LHCN-M2 (cell line): Measurements from ENCODE around the gene TRIM54. TPM values are rescaled to one million over a fixed set of nuclear protein-coding genes. Genes with fewer than 3 reads are reported as not detected.

Experiments used
- DNase-seq: peaks from one replicate; pipeline ENCODE4 v3.0.0-alpha.2; 2012; ENCODE audit warnings: low read depth
- total RNA-seq: library from RNA; depleted of rRNA; stranded (reverse); fragments of >200 nt; gene quantifications from 2 replicates; pipeline ENCODE4 v1.2.3, GENCODE V29; 2014; rRNA removed

Gene TRIM54
- total RNA-seq, 1 experiment from 2014 or later, result 0.11 TPM

DNA sequence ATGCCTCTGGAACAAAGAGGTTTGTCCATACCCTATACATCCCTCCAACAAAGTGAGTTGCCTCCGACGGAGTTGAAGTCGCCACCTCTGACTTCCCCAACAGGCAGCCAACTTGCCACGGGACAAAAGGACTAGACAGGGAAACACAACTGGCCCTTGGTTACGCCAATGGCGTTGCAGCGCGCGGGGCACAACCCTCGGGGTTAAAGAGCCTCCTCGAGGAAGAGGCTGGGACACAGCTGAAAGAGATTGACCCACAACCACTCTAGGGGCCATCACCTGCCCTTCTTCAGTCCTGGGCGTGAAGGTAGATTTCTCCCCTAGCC, 73.8 kb downstream of the TRIM54 start:
- DNase-seq, result peak; percentile 60

GRCh38 chr2:27356382-27357181, 74.4 kb downstream of the TRIM54 start, which contains the start of gene GTF3C2:
Gene GTF3C2 (minus strand): TSS chr2:27356764. CDS start chr2:27343554, 13,210 bp downstream.
- DNase-seq, result peak; percentile 98

Other genes starting within 250 kb of the TRIM54 start
- gene TMEM214, start 249.5 kb upstream of the TRIM54 start, total RNA-seq, result 60.0 and 61.4 TPM in 2 replicates
- 26.0 and 29.2 TPM in 2 replicates for gene AGBL5, start 230.8 kb upstream of the TRIM54 start, total RNA-seq
- 325 and 383 TPM in 2 replicates for gene OST4, start 210.8 kb upstream of the TRIM54 start, total RNA-seq
- 6.1 and 11.0 TPM in 2 replicates for gene EMILIN1, start 203.8 kb upstream of the TRIM54 start, total RNA-seq
- 0.51 and 0.52 TPM in 2 replicates for gene KHK, start 195.7 kb upstream of the TRIM54 start, total RNA-seq
- gene CGREF1, start 163.3 kb upstream of the TRIM54 start, total RNA-seq, result 0.69 and 1.6 TPM in 2 replicates
- 0.17 TPM in 1 of 2 replicates, not detected in the other for gene ABHD1, start 158.6 kb upstream of the TRIM54 start, total RNA-seq
- 68.9 and 72.4 TPM in 2 replicates for gene PREB, start 147.8 kb upstream of the TRIM54 start, total RNA-seq
- gene PRR30, start 143.0 kb upstream of the TRIM54 start, total RNA-seq, result not detected in 2 replicates
- not detected in 2 replicates for gene TCF23, start 133.4 kb upstream of the TRIM54 start, total RNA-seq
- 180 and 193 TPM in 2 replicates for gene ATRAID, start 70.4 kb upstream of the TRIM54 start, total RNA-seq
- gene SLC5A6, start 70.2 kb upstream of the TRIM54 start, total RNA-seq, result 39.6 and 54.5 TPM in 2 replicates
- 42.7 and 44.5 TPM in 2 replicates for gene CAD, start 65.1 kb upstream of the TRIM54 start, total RNA-seq
- gene SLC30A3, start 19.4 kb upstream of the TRIM54 start, total RNA-seq, result 0.63 TPM in 1 of 2 replicates, not detected in the other
- gene DNAJC5G, start 7.0 kb upstream of the TRIM54 start, total RNA-seq, result not detected in 2 replicates
- 1.2 and 2.2 TPM in 2 replicates for gene UCN, start 26.0 kb downstream of the TRIM54 start, total RNA-seq
- gene MPV17, start 40.7 kb downstream of the TRIM54 start, total RNA-seq, result 81.4 and 113 TPM in 2 replicates
- gene GTF3C2, start 74.3 kb downstream of the TRIM54 start, total RNA-seq, result 42.3 and 43.5 TPM in 2 replicates
- gene EIF2B4, start 87.9 kb downstream of the TRIM54 start, total RNA-seq, result 33.4 and 40.1 TPM in 2 replicates
- gene SNX17, start 88.2 kb downstream of the TRIM54 start, total RNA-seq, result 176 and 181 TPM in 2 replicates
- 12.7 and 16.5 TPM in 2 replicates for gene ZNF513, start 98.3 kb downstream of the TRIM54 start, total RNA-seq
- 117 and 120 TPM in 2 replicates for gene PPM1G, start 127.2 kb downstream of the TRIM54 start, total RNA-seq
- 130 and 140 TPM in 2 replicates for gene NRBP1, start 146.2 kb downstream of the TRIM54 start, total RNA-seq
- 0.46 TPM in 1 of 2 replicates, not detected in the other for gene KRTCAP3, start 160.0 kb downstream of the TRIM54 start, total RNA-seq
- gene IFT172, start 207.3 kb downstream of the TRIM54 start, total RNA-seq, result 5.7 and 7.4 TPM in 2 replicates
- 25.9 and 29.0 TPM in 2 replicates for gene FNDC4, start 212.8 kb downstream of the TRIM54 start, total RNA-seq
- 0.11 and 0.32 TPM in 2 replicates for gene GCKR, start 214.4 kb downstream of the TRIM54 start, total RNA-seq